GM18873 (cell line): Measurements from ENCODE around the gene NSG1.
"Not testable (repeated sequence)": the region's sequence is repeated elsewhere in the genome, so short reads cannot be mapped to it uniquely, and the experiment has no call there.

Source experiments
- ATAC-seq: cut with Tn5 transposase; IDR thresholded peaks from one replicate; pipeline ENCODE4 v1.9.1; 2021; ENCODE audit warnings: mild to moderate bottlenecking, moderate library complexity, moderate number of reproducible peaks; ENCODE audit not compliant: unreplicated experiment, low FRiP score

Gene NSG1

GRCh38 chr4:4461850-4462249 is 74.9 kb downstream of the NSG1 start:
- no peak for ATAC-seq

- ATAC-seq = no peak
Observed at GRCh38 chr4:4462970-4463369, 76.1 kb downstream of the NSG1 start.

GRCh38 chr4:4465238-4465637 is 78.3 kb downstream of the NSG1 start:
- ATAC-seq = not testable (repeated sequence)
